HG02852 (cell line): ENCODE measurements around the gene ZNF76.

Source experiments
- ATAC-seq: cut with Tn5 transposase; IDR thresholded peaks from one replicate; pipeline ENCODE4 v1.9.1; 2021; ENCODE audit warnings: mild to moderate bottlenecking, moderate library complexity; ENCODE audit not compliant: unreplicated experiment

ZNF76 gene

DNA sequence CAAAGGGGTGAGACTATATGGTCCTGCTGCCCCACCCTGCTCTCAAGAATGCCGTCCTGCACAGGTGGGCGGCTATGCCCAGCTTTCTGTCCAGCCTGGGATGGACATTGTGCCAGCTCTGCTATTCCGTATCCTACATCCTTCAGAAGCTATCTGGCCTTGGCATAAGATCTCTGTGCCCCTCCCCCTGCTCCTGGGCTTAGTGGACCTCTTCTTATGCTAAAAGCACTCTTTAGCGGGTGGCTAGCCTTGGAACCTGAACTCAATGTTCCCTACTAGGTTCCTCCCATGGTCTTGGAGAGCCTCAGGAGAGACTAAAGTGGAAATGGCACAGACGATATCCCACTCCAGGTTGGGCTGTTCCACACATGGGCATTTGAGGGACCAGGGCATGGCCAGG, 23.3 kb upstream of the ZNF76 start:
- no peak for ATAC-seq

DNA sequence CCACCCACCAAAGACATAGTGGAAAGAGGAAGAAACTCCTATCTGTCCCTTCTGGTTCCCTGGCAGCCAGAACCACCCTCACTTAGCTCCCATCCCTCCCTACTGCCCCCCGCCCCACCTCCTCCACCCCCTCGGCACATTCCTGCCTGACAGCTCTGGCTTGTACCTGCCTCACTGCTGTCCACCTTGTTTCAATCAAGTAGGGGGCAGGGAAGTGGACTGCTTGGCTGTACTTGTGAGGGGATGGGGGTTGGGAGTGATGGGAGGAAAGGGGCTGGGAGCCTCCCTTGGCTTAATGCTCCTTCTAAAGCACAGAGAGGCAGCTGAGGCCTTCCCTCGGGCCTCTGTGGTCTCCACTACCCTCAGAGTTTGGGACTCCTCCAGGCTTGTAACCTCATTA, 22.1 kb upstream of the ZNF76 start:
- ATAC-seq, result no peak

DNA sequence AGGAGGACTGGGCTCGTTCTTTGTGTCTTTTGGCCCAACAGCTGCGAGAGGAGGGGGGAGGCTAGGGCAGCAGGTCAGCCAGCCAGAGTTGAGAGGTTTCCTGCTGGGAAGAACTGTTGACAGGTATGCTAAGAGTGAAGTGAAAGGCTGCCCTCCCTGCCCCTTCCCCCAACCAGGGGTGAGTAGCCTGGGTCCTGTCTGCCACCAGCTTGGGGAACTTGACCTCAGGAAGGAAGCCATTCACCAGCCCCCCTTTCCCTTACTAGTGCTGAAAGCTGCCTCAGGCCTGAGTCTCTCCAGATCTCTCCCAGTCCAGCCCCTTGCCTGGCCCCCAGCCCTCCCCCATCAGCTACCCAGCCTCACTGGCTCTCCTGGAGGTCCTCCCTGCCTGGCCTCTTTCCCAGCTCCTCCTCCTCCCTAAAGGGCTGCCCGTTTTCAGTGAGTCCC, 20.7 kb upstream of the ZNF76 start:
- ATAC-seq, result no peak

DNA sequence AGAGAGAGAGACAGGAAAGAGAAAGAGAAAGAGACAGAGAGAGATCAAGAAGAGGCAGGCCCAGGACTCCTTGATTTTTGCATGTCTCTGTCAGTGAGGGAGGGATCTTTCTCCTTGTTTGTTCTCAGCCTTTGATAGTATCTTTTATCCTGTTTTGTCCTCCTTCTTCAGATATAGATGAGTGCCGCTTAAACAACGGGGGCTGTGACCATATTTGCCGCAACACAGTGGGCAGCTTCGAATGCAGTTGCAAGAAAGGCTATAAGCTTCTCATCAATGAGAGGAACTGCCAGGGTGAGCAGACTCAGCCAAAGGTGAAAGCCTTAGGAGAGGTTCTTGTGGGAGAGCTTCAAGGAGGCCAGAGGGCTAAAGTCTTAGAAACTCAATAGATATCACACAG, 20.0 kb upstream of the ZNF76 start:
- no peak for ATAC-seq

DNA sequence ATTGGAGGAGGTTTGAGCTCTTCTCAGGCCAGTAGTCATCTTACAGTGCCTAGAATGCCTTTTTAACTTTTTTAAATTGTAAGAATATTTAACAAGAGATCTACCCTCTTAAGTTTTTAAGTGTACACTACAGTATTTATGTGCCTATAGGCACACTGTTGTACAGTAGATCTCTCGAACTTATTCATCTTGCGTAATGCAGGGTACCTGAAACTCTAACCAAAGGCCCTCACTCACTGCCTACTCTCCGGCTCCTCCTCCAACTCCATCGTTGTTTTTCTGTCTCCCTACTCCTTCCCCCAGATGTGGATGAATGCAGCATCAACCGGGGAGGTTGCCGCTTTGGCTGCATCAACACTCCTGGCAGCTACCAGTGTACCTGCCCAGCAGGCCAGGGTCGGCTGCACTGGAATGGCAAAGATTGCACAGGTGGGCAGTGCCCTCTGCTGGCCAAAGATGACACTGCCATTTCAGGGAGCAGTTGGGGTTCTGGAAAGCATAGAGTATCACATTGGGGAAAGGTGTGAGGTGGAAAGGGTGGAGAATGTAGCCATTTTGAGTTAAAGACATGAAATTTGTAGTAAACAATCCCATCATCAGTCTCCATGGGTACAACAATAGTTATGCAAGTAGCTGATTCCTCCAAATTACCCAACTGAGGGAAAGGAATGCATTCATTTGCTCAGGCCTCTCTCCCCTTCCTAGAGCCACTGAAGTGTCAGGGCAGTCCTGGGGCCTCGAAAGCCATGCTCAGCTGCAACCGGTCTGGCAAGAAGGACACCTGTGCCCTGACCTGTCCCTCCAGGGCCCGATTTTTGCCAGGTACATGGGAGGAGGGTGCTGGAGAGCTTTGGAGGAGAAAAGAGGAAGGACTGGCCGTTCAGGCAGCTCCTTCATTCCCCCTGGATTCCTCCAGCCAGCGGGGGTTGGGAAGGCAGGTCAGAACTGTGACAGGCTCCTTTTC, 18.4 kb upstream of the ZNF76 start:
- ATAC-seq, result no peak

DNA sequence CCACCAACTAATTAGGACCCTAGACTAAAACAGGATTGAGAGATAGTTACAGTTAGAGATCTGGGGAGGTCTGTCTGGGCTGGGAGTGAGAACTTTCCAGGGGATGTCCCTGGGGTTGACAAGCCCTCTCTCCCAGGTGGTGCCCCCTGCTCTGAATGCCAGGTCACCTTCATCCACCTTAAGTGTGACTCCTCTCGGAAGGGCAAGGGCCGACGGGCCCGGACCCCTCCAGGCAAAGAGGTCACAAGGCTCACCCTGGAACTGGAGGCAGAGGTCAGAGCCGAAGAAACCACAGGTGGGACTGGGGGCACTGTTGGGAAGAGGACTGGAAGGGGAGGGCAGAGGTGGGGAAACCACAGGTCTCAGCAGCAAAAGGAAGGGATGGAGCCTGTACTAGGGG, 17.0 kb upstream of the ZNF76 start:
- ATAC-seq, result no peak

DNA sequence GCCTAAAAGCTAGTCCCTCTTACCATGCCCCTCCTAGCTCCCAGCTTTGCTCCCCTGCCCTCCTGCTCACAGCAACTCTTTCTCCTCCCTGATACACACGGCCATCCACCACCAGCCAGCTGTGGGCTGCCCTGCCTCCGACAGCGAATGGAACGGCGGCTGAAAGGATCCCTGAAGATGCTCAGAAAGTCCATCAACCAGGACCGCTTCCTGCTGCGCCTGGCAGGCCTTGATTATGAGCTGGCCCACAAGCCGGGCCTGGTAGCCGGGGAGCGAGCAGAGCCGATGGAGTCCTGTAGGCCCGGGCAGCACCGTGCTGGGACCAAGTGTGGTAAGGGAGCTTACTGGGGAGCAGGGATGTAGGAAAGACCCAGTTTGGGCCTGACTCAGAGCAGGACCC, 16.6 kb upstream of the ZNF76 start:
- ATAC-seq, result no peak

DNA sequence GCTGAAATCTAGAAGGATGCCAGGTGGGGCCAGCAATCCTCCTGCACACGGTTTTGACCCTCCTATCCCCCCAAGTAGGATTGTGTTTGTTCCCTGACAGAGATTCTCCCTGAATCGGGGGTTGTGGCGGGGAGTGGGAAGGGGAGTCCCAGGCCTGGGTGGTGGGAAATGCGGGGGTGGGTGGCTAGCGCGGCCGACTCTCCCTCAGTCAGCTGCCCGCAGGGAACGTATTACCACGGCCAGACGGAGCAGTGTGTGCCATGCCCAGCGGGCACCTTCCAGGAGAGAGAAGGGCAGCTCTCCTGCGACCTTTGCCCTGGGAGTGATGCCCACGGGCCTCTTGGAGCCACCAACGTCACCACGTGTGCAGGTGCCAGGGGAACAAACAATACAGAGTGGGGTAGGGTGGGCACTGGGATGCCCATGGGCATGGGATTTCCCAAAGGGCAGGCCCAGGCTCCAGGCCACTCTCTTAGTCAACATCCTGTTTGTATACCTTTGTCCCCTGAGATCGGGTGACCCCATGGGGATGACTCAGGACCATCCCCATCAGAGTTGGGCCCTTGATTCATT, 16.1 kb upstream of the ZNF76 start:
- no peak for ATAC-seq

DNA sequence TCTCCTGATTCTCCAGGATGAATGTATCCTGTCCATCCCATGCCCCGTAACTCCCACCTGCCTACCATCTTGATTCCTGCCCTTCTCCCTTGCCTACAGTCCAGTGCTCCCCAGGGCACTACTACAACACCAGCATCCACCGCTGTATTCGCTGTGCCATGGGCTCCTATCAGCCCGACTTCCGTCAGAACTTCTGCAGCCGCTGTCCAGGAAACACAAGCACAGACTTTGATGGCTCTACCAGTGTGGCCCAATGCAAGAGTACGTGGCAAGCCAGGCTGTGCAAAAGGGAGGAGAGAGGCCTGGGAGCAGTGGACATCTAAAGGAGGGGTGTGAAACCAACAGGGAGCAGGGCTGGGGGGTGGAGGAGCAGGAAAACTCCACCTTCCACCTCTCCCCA, 15.0 kb upstream of the ZNF76 start:
- ATAC-seq, result no peak

DNA sequence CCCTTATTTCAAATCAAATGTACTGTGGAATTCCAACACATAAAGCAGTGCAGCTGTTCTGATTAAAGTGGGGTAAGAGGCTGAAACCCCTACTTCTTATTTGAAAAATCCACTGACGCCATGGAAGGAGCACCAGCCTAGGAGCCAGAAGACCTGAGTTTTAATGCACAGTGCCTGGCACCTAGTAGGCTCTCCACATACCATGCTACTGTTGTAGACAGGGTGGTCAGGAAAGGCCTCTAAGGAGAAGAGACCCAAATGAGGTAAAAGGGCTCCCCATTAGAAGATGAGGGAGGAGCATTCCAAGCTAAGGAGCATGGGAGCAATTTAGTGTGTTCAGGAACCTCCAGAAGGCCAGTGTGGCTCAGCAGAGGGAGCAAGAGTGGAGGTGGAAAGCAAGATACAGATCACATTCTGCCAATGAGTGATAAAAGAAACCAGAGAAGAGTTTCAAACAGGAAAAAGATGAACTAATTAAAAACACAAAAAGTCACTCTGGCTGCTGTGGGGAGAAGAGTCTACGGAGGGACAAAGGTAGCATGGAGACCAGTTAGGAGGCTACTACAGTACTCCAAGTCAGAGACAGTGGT, 11.8 kb upstream of the ZNF76 start:
- no peak for ATAC-seq

DNA sequence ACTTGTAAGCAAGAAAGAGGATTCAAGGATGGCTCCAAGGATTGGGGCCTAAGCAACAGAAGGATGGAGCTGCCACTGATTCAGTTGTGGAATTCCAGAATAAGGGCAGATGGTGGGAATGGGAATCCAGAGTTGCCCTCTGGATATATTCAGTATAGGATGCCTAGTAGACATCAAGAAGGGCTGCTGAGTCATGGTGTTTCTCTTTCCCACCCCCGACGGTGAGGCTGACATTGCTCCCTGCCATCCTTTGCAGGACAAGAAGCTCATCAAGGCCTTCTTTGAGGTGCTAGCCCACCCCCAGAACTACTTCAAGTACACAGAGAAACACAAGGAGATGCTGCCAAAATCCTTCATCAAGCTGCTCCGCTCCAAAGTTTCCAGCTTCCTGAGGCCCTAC, 11.2 kb upstream of the ZNF76 start:
- ATAC-seq, result no peak

DNA sequence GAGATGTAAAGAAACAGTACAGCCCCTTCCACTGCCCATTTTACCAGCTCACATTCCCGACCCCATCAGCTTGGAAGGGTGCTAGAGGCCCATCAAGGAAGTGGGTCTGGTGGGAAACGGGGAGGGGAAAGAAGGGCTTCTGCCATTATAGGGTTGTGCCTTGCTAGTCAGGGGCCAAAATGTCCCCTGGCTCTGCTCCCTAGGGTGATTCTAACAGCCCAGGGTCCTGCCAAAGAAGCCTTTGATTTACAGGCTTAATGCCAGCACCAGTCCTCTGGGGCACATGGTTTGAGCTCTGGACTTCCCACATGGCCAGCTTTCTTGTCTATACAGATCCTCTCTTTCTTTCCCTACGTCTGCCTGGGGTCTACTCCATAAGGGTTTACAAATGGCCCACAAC, 10.6 kb upstream of the ZNF76 start:
- ATAC-seq, result no peak

DNA sequence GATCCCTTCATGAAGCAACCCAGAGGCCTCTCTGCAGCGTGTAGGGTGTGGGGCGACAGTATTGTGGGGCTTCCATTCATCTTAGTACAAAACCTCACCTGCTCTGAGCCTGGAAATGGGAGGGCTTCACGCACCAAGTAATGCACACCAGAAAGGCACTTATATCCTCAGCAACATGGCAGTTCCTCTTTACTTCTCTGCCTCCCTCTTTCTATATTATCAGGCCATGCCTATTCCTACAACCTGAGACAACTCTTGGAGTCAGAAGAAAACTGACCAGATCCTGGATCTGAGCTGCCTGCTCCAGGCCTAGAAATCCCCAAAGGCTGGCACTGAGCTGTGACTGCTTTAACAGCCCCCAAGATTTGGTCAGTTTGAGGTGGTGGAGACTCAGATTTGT, 7.6 kb upstream of the ZNF76 start:
- no peak for ATAC-seq

DNA sequence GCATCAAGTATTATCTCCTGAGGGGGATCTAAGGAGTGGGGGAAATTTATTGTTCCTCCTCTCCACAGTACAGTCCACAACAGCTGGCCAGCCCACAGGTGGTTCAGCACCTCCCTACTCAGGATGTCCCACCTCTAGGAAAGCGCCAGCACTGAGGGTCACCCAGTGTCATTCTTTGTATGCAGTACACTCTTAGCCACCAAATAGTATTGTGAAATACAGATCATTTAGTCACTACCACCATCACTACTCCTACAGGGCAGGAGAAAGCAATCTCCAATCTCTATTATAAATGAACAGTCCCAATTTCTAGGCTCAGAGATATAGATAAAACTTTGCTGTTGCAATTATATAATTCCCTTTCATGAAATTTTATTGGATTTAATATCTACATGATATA, 6.3 kb upstream of the ZNF76 start:
- no peak for ATAC-seq

DNA sequence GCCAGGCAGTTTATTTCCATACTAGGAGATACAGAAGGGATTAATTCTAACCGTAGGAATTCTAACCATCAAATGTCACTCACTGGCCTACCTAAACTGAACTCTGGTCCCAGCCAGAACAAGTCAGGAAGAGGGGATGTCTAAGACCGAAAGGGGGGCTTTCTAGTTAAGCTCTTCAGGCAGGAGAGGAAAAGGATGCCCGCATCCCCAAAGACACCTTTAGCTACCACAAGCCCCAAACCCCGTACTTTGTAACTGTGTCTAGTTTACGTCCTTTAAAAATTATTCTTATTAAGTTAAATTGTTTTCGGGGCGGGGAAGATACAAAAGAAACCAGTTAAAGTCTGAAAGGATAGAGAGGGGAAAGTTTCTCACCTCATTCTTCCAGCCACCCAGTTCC, 1.2 kb upstream of the ZNF76 start:
- no peak for ATAC-seq

DNA sequence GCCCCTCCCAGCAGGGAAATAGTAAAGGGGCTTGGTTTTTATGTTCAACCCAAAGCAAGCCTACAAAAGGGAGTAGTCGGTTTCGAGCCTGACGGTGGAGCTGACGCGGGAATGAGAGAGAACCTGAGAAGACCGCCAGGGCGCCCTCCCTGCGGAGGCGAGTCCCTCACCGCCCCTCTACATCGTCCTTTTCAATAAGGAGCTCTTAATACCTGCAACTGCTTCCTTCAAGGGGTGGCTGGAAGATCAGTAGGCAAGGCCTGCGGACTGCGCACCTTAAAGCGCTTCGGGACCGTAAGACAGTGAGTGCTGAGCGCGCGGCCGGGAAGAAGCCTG, 709 bp upstream of the ZNF76 start:
- peak; percentile 24 for ATAC-seq

DNA sequence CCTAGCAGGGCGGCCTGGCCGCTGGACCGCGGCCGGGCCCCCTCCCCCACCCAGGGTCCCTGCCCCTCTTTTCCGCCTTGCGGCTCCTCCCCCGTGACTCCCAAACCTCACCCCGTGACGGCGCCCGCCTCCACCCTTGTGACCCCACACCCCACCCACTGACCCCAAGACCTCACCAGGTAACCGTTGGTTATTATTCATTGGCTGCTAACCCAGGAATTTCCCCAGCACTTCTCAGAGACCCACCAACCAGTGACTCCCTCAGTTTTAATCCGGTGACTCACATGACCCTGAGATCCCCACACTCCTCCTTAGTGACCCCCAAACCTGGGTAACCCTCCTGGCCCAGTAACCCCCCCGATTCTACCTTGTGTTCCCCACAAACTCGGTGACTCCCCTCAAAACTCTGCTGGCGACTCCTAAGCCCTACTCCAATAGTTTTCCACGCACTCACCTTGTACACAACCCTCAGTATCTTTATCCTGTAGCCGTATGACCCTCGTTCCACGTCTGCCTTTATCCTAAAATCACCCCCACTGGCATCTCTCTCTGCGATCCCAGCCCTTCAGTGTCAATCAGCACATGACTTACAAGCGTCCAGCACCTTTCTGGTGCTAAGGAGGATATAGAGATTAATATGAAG, 534 bp downstream of the ZNF76 start:
- ATAC-seq, result peak; percentile 35

DNA sequence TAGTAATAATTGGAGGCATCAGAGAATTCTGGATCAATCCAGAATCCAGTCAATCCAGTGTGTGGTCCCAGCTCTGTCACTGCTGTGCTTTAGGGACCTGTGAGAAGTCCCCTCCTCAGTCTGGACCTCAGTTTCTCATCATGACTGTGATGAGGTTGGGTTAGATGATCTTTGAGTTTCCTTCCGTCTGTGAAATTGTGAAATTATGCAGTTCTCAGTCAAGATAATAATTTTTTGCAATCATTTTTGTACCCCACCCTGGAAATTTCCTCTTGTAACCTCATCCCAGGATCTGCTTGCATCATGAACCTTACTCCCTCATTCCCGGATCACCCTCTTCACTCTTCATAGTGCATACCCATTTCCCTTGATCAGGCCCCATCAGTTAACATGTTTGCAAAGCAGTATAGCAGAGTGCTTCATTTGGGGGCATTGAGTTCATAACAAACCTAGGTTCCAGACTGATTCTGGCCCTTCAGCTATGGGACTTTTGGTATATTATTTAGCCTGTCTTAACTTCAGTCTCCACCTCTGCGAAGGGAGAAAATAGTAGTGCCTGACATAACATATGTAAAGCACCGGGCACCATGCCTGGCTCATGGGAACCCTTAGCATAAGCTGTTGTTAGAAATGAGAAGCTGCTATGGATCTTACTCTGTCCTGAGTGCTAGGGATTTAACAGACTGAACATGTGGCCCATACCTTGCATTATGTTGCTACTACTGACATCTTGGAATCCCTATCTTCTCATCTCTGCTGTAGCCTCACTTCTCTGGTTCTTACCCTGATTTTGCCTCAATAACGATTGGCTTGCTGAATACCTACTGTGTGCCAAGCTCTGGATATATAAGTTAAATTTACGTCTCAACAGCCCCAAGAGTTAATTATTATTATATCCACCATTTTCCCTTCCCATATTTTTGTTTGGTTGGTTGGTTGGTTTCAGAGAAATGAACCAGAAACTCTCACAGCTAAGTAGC, 1.3 kb downstream of the ZNF76 start:
- no peak for ATAC-seq

DNA sequence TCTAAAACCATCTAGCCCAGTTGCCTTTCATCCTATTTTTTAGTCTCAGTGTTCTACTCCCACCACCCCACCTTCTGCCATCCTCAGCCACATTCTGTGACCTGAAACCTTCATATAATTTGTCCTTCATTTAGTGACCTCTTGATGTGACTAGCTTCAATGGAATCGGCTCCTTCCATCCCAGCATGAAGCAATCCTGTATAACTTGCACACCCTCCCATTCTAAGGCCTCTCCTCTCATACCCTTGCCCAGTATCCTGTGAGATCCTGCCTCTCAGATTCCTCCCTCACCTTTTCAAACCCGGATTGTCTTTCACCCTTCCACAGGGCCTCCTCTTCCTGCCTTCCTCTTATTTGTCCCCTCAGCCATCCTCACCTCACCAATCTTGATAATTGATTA, 3.1 kb downstream of the ZNF76 start:
- no peak for ATAC-seq

DNA sequence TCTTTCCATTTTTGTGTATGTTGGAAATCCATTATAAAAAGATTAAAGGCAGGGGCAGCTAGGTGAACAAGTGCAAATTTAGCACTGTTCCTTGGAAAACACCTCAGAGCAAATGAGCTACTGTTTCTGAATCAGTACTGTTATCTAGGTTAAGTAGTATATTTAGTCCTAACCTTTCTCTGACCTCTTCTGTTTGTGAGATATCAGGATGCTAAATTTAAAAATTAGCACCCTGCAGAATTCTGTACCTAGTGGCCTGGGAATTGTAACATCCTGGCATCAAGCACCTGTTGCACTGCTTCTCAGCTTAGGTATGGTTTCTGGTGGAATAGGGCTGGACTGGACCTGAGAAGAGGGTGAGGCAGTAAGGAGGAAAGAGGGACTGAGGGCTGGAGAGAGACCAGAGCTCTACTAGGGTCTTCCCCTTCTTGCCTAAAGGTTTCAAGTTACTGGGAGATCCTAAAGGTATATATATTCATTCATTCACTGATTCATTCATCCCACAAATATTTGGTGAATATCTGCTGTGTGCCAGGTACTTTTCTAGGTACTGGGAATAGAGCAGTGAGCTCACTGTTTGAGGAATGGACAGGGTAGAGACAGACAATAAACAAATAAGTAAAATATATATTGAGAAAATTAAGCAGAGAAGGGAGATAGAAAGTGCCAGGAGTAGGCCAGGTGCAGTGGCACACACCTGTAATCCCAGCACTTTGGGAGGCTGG, 5.2 kb downstream of the ZNF76 start:
- no peak for ATAC-seq
